Measurements from ENCODE around the gene CDC5L.

CDC5L gene

GRCh38 chr6:44373787-44374186 is 13.7 kb upstream of the CDC5L start:
- no peak for DNase-seq (ENCODE audit: low read depth in 2 of 2)

- no peak for DNase-seq (ENCODE audit: low read depth in 2 of 2)
Measured at GRCh38 chr6:44375071-44375470, 12.4 kb upstream of the CDC5L start.

- DNase-seq (ENCODE audit: low read depth in 2 of 2), result no peak
Measured at GRCh38 chr6:44377484-44377883, 10.0 kb upstream of the CDC5L start.

GRCh38 chr6:44377971-44378370 is 9.5 kb upstream of the CDC5L start:
- no peak for DNase-seq (ENCODE audit: low read depth in 2 of 2)

GRCh38 chr6:44381739-44382138 is 5.8 kb upstream of the CDC5L start:
- no peak for DNase-seq (ENCODE audit: low read depth in 2 of 2)

- DNase-seq (ENCODE audit: low read depth in 2 of 2), result no peak
Measured at GRCh38 chr6:44386364-44386928, 1.1 kb upstream of the CDC5L start.

- DNase-seq (ENCODE audit: low read depth in 2 of 2), result no peak
Measured at GRCh38 chr6:44386929-44387345, 569 bp upstream of the CDC5L start.

GRCh38 chr6:44388135-44388487 is 605 bp downstream of the CDC5L start:
- DNase-seq (ENCODE audit: low read depth in 2 of 2), result no peak

- DNase-seq (ENCODE audit: low read depth in 2 of 2), result no peak
Measured at GRCh38 chr6:44388887-44389286, 1.4 kb downstream of the CDC5L start.

GRCh38 chr6:44390158-44390683 is 2.7 kb downstream of the CDC5L start:
- no peak for DNase-seq (ENCODE audit: low read depth in 2 of 2)

GRCh38 chr6:44395501-44395900 is 8.0 kb downstream of the CDC5L start:
- DNase-seq (ENCODE audit: low read depth in 2 of 2), result no peak

- DNase-seq (ENCODE audit: low read depth in 2 of 2), result no peak
Measured at GRCh38 chr6:44396968-44397367, 9.5 kb downstream of the CDC5L start.

GRCh38 chr6:44397424-44398164 is 10.1 kb downstream of the CDC5L start:
- DNase-seq (ENCODE audit: low read depth in 2 of 2), result no peak

GRCh38 chr6:44399991-44400390 is 12.5 kb downstream of the CDC5L start:
- DNase-seq (ENCODE audit: low read depth in 2 of 2), result no peak

GRCh38 chr6:44400572-44400971 is 13.1 kb downstream of the CDC5L start:
- DNase-seq (ENCODE audit: low read depth in 2 of 2), result no peak

- DNase-seq (ENCODE audit: low read depth in 2 of 2), result no peak
Measured at GRCh38 chr6:44401138-44401537, 13.6 kb downstream of the CDC5L start.

- DNase-seq (ENCODE audit: low read depth in 2 of 2), result no peak
Measured at GRCh38 chr6:44404022-44404714, 16.7 kb downstream of the CDC5L start.

- DNase-seq (ENCODE audit: low read depth in 2 of 2), result no peak
Measured at GRCh38 chr6:44404715-44405099, 17.2 kb downstream of the CDC5L start.

- no peak for DNase-seq (ENCODE audit: low read depth in 2 of 2)
Measured at GRCh38 chr6:44407951-44408670, 20.6 kb downstream of the CDC5L start.

- DNase-seq (ENCODE audit: low read depth in 2 of 2), result no peak
Measured at GRCh38 chr6:44409207-44409794, 21.8 kb downstream of the CDC5L start.

GRCh38 chr6:44410363-44410762 is 22.9 kb downstream of the CDC5L start:
- DNase-seq (ENCODE audit: low read depth in 2 of 2), result no peak

- DNase-seq (ENCODE audit: low read depth in 2 of 2), result no peak
Measured at GRCh38 chr6:44411141-44411540, 23.6 kb downstream of the CDC5L start.

Data from stimulated activated CD4-positive, alpha-beta T cell treated with anti-CD3 and anti-CD28 coated beads, Interleukin-15, amount 100 ng/mL, for 48 hours (primary cell).